Fibroblast of gingiva (primary cell): ENCODE results near the gene HOXA3.

Experiments used
- DNase-seq: peaks from one replicate; pipeline ENCODE4 v3.0.0-alpha.2; 2011; ENCODE audit warnings: low read depth

HOXA3 gene

DNA sequence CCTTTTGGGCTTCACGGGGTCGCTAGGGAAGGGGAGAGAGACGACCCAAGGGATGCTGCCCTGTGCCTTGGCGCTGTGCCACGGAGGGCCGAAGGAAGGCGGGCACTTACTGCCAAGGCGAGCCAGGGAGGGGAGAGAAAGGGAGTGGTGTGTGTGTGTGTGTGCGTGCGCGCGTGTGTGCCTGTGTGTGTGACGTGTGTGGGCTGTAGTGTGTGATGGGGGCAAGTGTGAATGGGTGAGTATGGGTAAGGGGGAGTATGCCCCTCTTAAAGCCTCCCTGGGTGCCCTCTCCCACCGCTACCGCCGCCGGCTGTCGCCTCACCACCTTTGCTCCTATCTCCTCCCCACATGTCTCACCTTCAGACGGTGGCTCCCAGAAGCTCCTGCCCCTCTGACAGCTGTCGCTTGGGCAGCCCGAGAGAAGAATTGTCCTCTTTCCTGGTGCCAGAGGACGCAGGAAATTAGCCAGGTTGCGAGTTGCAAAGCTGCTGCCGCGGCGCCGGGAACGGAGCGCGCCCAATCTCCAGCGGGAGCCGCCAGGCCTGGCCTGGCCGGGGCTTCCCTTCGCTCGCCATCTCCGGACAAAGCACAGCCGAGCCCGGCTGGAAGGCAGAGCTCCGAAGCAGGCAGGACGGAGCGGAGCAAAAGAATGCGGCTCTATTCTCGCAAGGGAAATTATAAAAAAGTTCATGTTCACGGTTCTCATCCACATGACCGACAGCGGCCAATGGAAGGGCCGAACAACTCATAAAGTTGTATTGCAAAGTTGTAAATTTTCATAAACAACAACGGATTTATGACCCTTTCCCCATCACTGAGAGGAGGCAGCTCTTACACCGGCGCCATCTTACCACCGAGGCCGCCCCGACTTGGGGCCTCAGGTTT lies at the start of gene HOXA3:
TSS of gene HOXA3 (minus strand) at position 653 of the 885 bp plus-strand sequence. CDS start 41,943 bp downstream, outside the sequence.
- no peak for DNase-seq

DNA sequence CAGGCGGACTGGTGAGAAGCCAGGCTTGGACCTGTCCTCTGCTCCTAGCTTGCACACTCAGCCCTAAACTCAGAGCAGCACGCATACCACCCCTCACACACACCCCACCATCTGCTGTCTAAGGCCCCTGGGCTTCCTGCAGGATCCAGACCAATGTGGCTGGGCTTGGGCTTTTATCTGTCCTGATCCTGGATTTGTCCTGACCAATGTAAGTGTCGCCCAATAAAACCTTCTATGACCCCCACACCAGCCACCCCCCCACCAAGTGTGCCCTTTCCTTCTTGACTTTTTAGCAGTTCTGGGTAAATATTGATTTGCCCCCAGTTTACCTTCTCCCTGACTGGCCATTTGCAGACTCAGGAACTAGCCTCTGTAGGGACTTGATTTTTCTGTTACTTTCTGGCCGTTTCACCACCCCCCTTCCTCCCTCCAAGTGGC lies 49.2 kb upstream of the HOXA3 start:
- DNase-seq = no peak

DNA sequence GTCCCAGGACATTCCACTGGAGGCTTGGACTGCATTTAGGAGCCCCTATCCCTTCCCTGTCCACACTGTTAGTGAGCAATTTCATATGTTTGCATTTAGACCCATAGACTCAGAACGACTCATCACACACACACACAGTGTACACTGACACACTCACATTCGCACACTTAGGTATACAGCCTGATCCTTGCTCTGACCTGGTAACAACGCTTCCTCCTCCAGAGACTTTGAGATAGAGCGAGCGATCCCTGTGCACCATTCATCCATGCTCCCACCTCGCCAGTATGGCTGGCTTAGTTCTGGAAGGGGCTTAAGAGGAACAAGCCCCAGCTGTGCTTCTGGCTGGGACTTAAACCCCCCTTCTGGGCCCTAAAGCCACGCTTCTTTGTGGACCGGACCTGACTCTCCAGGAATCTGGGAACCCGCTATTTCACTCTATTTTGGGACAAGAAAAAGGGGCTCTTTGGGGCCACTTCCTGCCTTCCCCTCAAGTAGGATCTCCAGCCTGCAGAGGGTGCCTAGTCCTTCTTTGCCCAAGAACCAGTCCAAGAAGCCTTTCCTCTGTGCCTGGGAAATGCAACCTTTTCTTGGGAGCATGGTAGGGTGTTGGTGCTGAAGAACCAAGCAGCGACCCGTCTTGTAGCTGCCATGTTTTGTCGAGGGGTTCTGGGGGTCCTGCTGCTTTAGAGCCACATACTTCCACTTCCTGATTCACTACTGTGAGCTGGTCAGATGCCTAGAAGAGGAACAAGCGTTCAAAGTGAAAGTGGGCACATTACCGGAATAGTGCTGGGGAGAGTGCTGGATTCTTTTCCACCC lies 48.6 kb upstream of the HOXA3 start:
- no peak for DNase-seq

DNA sequence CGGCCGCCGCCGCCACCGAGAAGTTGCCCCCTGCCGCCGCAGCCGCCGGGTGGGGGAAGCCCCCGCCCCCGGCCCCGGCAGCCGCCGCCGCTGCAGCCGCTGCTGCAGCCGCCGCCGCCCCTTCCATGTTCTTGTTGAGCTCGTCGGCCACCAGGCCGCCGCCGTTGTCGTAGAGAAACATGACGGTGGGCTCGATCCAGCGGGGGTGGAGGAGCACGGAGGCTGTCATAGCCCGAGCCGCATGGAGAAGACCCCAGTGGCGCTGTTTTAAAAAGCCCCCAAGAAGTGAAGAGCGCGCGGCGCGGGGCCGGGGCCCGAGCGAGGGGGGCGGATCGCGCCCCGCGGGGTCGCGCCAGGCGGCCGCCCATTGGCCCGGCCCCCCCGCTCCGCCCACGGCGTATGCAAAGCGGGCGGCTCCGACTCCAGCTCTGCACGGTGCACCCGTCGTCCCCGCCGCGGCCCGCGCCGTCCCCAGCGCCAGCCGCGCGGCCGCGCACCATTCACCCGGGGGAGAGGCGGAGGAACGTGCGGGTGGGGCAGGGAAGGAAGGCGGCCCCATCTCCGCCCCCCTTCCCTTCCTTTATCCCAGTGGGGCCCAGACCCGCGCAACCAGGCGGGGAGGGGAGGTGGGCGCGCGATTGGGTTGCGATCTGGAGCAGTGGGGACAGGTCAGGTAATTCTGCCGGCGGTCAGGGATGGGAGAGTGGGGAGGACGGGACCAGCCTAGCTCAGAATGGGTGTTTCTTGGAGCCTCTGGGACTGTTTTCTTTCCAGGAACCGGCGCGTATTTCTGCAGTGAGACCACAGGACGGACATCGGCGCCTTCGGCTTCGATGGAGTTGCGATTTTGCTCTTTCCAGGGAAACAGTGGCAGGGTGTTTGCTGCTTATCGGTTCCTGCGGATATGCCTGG lies 47.7 kb upstream of the HOXA3 start, which contains the start of gene HOXA13:
TSS of gene HOXA13 (minus strand) at position 243 of the 912 bp plus-strand sequence. CDS start at position 229, 14 bp downstream.
- no peak for DNase-seq

DNA sequence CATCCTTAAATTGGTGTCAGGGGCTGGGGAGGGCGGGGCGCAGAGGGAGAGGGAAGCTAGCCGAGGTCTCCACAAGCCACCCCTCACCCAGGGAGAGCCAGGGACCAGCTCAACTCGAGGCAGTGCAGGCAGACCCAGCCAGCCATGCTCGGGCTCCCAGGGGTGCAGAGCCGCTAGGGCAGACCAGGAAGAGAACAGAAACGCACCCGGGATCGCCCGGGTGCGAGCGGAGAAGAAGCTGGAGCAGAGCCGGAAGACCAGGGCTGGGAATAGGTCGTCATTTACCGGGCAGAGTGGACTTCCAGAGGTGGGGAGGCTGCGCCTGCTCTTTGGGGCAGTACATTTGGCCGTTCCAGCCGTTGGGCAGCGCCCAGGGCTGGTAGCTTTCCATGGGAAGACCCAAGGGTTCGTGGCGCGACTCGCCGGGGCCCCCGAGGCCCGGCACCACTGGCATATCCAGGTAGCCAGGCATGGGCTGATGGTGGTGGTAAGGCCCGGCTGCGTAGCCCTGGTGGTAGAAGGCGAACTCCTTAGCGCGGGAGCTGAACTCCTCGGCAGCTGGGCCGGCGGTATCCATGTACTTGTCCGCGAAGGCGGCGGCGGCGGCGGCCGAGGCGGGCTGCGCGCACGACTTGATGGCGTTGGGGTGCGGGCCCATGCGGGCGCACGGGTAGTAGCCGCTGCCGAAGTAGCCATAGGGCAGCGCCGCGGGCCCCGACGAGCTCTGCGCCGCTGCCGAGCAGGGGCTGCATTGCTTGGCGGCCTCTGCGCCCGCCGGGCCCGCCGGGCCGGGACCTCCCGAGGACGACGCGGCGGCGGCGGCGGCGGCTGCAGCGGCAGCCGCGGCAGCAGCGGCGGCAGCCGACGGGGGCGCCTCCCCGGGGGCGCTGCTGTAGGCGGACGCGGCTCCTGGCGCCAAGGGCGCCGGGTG lies 46.8 kb upstream of the HOXA3 start:
- no peak for DNase-seq

DNA sequence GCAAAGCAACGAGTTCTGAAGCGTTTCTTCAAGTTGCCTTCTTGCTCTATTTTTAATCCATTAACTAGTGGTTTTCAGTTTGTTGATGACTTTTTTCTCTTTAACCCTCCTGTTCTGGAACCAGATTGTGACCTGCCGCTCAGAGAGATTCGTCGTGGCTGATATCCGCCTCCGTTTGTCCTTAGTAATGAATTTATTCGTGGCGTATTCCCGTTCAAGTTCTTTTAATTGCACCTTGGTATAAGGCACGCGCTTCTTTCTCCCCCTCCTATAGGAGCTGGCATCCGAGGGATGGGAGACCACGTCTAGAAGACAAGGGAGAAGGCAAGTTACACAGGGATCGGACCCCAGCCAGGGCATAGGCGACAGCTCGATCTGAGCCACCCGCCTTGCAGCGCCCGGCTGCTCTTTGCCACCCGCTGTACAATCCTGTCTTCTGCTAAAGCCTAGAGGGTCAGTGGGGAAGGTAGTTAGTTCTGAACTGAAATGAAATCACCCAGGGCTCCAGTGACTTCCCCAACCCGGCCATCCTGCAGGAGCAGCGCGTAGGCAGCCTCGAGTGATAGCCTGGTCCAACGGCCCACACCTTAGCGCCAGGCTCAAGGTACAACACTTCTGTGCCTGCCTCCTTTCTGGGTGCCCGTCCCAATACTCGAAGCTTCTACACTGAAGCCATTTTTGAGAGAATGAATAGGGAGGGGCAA lies 45.9 kb upstream of the HOXA3 start:
- DNase-seq = no peak

DNA sequence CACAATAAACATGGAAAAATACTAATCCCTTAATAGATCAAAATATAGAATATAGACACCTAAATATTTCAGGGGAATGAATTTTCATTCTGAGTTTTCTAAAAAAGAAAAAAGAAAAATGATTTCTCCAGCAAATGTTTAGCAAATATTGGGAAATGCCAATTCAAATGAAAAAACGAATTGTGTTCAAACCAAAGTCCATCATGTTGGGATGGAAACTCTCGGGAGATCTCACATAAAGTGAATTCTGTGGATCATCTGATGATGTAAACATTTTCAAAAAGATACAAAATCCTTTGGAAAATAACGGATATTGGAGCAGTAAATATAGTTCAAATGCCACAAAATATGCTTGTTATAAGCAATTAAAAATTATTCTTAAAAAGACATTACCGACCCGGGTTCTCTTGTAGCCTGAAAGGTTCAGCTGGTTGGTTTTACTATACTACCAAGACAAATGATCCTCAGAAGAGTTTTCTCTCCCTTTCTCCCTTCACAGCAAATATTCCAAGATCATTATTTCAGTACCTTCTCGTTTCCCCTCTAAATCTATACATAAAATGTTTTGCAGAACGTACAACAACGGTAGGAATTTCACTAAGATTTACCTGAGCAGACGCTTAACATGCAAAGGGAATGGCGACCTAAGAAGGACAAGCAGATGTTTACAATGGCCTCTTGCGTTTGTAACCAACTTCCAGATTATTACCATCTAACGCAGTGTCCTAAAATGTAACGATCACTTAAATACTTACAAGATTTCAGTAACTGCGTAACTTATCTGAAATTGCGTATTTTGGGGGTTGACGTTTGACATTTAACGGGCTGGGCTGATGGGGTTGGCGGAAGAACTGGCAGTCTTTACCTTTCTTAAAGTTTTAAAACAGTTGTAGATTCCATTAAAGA lies 45.0 kb upstream of the HOXA3 start:
- DNase-seq = no peak

DNA sequence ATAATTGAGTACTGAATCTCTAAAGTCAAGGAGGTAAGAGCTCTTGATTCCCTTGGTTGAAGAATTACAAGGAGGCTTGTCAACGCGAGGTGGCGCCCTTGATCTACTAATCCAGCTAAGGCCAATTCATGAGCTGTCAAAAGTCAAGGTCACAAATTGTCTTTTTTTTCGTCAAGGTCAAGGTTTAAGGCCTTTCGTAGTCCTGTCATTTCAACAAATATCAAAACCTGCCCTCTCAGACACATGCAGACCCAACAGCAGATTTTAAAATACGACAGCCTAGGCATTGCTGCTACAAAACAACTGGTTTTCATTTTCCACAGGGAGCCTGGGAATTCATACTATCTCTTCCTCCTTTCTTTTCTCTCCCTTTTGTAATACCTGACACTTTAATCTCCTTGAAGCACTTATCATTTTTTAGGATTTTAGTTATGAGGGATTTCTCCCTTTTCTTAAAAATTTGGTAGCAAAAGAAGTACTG lies 43.9 kb upstream of the HOXA3 start:
- DNase-seq = peak; percentile 59

DNA sequence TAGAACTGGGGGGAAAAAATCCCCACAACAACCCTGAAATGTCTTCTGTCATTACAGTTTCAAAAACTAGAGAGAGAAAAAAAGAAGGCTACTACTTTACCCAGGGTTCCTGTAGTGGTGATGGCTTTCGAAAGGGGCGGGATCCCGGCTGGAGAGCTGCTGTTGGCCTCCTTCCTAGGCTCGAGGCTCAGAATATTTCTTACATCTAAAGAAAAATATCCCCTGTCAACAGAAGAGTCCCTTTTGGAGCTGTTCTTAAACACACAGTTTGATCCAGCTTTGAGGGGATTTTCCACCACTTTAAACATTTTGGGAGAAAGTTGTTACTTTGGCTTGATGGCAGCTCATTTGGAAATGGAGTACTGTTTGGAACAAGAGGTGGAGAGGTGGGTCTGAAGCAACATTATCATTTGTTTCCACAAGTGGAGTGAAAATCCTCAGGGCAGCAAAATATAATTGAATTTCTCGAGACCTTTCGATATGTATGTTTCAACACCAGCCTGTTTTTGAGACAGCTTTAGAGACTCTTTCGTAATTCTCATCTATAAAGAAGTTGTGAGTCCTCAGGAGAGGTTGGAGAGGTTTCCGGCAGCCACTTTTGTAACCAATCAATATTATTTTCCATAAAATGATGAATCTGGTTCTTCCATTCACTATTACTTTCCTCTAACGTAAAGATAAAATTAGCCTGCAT lies 42.5 kb upstream of the HOXA3 start:
- no peak for DNase-seq

DNA sequence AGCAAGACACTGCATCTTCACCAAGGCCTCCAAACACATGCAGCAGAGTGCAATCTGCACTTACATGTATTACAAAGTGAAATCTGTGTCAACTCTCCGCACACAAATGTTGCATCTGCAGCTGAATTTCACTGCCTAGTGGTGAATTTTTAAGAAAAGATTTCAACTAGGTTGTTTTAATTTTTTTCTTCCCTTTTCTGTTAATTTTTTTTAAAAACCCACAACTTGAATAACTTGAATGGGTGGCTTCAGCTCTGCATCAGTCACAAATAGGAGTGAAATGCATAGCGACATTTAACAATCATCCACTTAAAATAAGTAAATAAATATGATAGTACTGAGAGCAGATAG lies 41.6 kb upstream of the HOXA3 start:
- no peak for DNase-seq

DNA sequence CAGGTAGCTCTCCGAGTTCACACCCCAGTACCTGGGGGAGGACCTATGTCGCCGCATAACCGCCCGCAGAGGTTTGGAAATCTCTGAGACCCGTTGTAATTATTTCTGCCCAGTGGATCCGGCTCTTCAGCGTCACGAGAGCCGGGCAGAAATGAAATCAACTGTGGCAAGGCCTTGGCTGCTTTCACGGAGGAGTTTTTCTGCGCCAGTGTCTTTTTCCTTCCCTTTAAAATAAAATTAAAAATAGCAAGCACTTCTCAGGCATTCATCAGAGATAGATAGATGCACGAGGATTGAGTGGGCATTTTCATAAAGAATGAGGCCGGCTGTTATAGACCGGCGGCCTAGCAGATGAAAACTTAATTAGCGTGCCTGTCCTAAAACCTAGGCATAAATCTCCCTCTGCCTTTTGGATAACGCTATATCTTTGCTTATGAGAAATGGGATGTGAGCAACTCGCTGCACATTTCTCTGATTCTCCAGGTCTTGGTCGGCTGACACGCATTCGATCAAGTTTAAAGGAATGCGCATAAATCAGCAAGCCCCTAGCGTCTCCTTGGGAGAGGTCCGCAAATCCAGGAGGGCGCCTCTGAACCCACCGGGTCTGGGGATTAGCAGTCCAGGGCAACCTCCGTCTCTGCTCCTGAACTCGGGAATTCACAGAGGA lies 41.1 kb upstream of the HOXA3 start:
- DNase-seq = no peak

DNA sequence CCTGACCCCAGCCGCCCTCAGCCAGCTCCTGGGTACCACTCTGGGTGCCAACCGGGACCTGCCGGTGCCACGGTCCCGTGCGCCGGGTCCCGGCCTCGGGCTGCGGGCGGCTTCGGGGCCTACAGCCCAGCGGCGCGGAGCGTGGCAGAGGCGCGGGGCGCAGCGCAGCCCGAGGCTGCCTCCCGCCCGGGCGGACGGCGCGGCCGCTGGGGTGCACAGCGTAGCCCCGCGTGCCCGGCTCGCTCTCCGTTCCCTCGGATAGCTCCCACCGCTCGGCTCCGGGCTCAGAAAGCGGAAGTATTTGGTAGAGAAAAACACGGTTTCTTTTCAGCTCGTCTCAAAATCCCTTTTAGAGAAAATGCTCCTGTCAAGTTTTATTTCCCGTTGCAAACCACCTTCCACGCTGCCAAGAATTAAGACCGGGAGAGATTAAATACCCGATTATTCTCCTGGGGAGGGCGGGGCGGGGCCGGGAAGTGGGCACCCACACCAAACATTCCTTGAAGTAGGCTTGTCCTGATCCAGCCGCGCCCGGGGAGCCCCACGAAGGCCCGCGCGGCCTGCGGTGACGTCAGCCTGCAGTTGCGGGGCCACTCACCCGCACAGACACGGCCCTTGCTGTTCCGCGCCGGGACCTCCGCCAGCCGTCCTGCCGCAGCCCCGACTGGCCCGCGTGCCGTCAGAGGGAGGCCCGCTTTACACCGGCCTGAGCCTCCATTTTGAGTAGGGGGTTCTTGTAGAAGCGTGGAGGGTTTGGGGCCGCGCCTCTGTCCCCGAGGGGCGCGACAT lies 40.4 kb upstream of the HOXA3 start:
- no peak for DNase-seq

DNA sequence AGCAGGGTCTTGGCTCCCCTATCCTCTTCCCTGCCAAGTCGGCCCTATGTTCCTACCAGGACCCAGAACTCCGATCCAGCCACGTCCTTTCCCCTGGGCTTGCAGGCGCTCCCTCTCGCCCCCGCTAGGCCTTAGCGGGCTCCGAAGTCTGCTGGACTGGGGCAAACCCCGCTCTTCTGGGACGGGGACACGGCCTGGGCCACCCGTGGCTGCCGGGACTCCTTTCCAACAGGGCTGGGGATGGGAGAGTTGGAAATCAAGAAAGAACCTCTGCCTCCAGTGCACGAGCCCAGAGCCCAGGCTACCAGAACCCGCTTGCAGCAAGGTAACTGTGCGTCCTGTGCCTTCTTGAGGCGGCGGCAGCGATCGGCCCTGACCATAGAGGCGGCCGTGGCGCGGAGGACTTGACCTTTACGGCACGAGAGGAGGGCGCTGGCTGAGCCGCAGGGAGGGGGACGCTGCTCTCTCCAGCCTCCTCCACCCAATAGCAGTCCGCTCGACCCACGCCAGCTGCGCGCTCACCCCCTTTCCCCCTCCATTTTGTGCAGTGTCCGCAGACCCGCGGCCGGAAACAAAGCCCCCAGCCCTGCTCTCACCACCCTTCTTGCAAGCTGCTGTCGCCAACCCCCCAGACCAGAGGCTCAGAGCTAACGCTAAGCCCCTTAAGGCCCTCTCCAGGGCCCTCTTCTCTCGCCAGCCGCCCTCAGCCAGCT lies 39.6 kb upstream of the HOXA3 start:
- no peak for DNase-seq

DNA sequence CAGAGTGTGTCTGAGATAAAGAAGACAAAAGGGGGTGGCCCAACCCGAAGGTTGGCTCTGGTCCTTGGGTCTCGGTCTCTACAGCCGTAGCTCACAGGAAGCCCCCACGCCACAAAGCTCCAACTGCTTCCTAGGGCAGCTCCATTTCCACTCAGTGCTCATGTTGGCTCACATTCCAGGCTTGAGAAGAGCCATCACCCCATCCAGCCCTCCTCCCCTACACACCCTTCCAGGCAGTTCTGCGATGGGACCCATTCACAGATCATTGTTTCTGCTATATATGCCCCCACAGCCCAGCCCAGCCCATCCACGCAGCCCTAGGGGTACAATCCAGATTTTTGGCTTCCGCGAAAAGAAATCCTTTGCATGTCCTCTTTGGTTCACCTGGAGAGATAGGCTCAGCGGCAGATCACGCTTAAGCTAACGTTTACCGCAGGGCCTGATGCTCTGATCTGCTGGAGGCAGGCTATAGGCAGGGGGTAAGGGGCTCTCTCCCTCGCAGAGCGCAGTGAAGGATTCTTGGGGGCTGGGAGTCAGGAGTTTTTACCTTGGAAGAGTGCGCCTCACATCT lies 38.9 kb upstream of the HOXA3 start:
- DNase-seq = no peak

DNA sequence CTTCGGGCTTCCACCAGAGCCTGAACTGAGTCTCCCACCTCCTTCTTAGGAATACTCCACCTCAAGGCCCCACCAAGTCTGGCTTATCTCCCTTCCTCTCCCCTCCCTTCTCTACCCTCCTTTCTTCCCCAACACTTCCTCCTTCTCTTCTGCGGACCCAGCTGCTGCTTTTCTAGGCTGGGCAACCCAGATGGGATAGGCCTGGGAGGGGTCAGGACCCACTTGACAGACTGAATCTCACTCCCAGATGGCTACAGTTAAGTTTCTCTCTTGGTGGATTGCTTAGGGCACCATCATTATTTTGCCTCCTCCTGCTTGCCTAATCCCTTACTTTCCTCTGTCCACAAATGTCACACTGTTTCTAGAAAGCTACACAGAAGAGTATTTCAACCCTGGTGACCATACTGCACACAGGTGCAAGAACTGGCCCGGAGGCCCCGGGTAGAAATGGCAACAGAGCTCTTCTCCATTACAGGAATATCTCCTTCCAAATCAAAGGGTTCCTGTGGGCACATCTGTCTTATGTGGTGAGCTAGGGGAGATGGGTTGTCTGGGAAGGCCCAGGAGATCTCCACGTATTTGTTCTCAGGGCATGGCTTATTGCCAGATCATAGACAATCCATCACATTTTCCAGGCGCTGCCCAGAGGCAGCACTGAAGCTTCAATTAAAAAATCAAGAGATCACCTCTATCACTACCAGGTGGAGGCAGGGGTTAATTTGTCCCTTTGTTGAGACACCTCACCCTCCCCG lies 37.8 kb upstream of the HOXA3 start:
- no peak for DNase-seq
